ENCODE measurements around the gene FRG2C. TPM values are rescaled to one million over a fixed set of nuclear protein-coding genes. Genes with fewer than 3 reads are reported as not detected.
A peak's percentile ranks its signal among the peaks of the same experiment; 100 is the strongest.
"Not testable (repeated sequence)": the region's sequence is repeated elsewhere in the genome, so short reads cannot be mapped to it uniquely, and the experiment has no call there.

The FRG2C gene
- total RNA-seq, 1 experiment from 2014 or later = not detected

DNA sequence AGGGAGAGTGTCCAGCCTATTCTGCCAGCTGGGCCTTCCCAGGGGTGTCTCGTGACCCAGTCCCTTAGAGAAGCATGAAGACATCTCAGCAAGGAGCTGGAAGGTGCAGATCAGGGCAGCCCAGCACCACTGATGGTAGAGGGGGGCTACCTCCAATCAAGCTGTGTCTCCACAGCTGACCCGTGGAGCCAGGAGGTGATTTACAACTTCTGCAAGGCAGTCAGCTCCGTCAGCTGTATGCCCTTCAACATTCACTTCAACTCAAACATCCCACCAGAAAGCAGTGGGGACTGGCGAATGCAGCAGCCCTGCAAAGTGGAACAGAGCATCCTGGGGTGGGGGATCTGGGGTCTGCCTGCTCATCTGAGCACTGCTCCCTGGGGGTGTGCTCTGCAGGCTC lies 32.6 kb upstream of the FRG2C start:
- no peak overlapping the region for H3K27ac ChIP-seq (ENCODE audit: low read length)
- DNase-seq = no peak
- ChIA-PET POLR2A (ENCODE audit: unreplicated experiment) (no interaction called here), CTCF (no interaction called here)
- H2AFZ ChIP-seq (ENCODE audit: low read length) = no peak overlapping the region
- H3K36me3 ChIP-seq (ENCODE audit: low read depth, low read length) = no peaks in the 10 kb centered on the region
- H3K79me2 ChIP-seq (ENCODE audit: low read length) = no peaks in the 10 kb centered on the region
- H3K4me2 ChIP-seq (ENCODE audit: low read length) = no peak overlapping the region
- no peak for TF ChIP-seq EZH2 (IDR thresholded peaks at IDR 0.05; ENCODE audit: low read length, unreplicated experiment)
- no peak for TF ChIP-seq EZH2phosphoT487 (IDR thresholded peaks at IDR 0.05; ENCODE audit: borderline replicate concordance, low read length)
- TF ChIP-seq, protein P1, sequence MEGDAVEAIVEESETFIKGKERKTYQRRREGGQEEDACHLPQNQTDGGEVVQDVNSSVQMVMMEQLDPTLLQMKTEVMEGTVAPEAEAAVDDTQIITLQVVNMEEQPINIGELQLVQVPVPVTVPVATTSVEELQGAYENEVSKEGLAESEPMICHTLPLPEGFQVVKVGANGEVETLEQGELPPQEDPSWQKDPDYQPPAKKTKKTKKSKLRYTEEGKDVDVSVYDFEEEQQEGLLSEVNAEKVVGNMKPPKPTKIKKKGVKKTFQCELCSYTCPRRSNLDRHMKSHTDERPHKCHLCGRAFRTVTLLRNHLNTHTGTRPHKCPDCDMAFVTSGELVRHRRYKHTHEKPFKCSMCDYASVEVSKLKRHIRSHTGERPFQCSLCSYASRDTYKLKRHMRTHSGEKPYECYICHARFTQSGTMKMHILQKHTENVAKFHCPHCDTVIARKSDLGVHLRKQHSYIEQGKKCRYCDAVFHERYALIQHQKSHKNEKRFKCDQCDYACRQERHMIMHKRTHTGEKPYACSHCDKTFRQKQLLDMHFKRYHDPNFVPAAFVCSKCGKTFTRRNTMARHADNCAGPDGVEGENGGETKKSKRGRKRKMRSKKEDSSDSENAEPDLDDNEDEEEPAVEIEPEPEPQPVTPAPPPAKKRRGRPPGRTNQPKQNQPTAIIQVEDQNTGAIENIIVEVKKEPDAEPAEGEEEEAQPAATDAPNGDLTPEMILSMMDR (conservative IDR thresholded peaks at IDR 0.05; ENCODE audit: low read depth, low read length) = no peak
- H3K4me3 ChIP-seq (ENCODE audit: low read length) = no peak overlapping the region
- H3K9me3 ChIP-seq (ENCODE audit: low read length) = no peaks in the 10 kb centered on the region
- no peaks in the 10 kb centered on the region for H4K20me1 ChIP-seq (ENCODE audit: low read length)
- no peak for ATAC-seq
- H3K9me2 ChIP-seq (replicated peaks; ENCODE audit: low read length) = no peaks in the 10 kb centered on the region
- BruUV-seq (replicated peaks) = no TSS peak
- H3K27me3 ChIP-seq (ENCODE audit: low read length) = no peaks in the 10 kb centered on the region
- intact Hi-C loops (cut with micrococcal nuclease) = no loop called here
- H3K4me1 ChIP-seq (ENCODE audit: insufficient read depth, low read length) = no peaks in the 10 kb centered on the region
- H3F3A ChIP-seq (ENCODE audit: low read length, unreplicated experiment) = no peaks in the 10 kb centered on the region
- H3K9ac ChIP-seq (ENCODE audit: low read length) = no peak overlapping the region

DNA sequence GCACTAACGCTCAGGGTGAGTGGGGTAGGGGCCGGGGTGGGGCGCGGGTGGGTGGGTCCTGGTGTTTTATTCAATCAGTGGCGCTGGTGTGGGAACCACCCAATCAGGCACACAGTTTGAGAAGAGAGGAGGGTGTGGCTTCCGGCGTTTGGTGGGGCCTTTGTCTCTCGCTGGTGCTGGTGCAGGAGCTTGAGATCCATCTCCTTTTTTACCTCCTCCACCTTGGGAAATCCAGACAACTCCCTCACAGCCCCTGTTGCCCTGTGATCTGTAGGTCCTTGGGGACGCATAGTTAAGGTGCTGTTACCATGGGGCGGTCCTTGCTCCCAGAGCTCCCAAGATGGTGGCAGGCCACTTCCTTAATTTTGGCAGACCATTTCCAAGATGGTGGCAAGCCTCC lies 25.2 kb upstream of the FRG2C start:
- intact Hi-C loops (cut with micrococcal nuclease) = not testable (repeated sequence)

GRCh38 chr3:75641107-75641517 lies 23.0 kb upstream of the FRG2C start:
- H3K36me3 ChIP-seq (ENCODE audit: low read depth, low read length); H3K4me1 ChIP-seq (ENCODE audit: insufficient read depth, low read length); POLR2A ChIA-PET (ENCODE audit: unreplicated experiment); H3K9me3 ChIP-seq (ENCODE audit: low read length); H3F3A ChIP-seq (ENCODE audit: low read length, unreplicated experiment); H3K27me3 ChIP-seq (ENCODE audit: low read length); H3K9me2 ChIP-seq (replicated peaks; ENCODE audit: low read length); H4K20me1 ChIP-seq (ENCODE audit: low read length); BruUV-seq (replicated peaks); intact Hi-C loops (cut with micrococcal nuclease); H3K9ac ChIP-seq (ENCODE audit: low read length); H3K79me2 ChIP-seq (ENCODE audit: low read length); H3K27ac ChIP-seq (ENCODE audit: low read length); ATAC-seq: not testable (repeated sequence)
- DNase-seq = peak; percentile 56
- CTCF ChIA-PET = interaction anchor here (0.6 kb wide), 1 partner anchor 1383 kb away, joined by 4 read pairs; no protein-coding TSS in a partner anchor
- Histone ChIP-seq H3K4me3 (ENCODE audit: low read length) (peak overlapping the region; percentile 55), H3K4me2 (ENCODE audit: low read length) (peak overlapping the region; percentile 56; the same call in 1 of the 2 replicates), H2AFZ (ENCODE audit: low read length) (peak overlapping the region; percentile 50; the same call in 1 of the 2 replicates)

More for the DNA sequence above, 25.2 kb upstream of the FRG2C start:
- H3K4me2 ChIP-seq (ENCODE audit: low read length); H4K20me1 ChIP-seq (ENCODE audit: low read length); BruUV-seq (replicated peaks); H3K27me3 ChIP-seq (ENCODE audit: low read length); H2AFZ ChIP-seq (ENCODE audit: low read length); DNase-seq; H3K9me2 ChIP-seq (replicated peaks; ENCODE audit: low read length); H3K4me3 ChIP-seq (ENCODE audit: low read length); POLR2A ChIA-PET (ENCODE audit: unreplicated experiment); H3K9ac ChIP-seq (ENCODE audit: low read length); ATAC-seq; H3K27ac ChIP-seq (ENCODE audit: low read length); H3K36me3 ChIP-seq (ENCODE audit: low read depth, low read length); H3K9me3 ChIP-seq (ENCODE audit: low read length); H3F3A ChIP-seq (ENCODE audit: low read length, unreplicated experiment); CTCF ChIA-PET; H3K79me2 ChIP-seq (ENCODE audit: low read length); H3K4me1 ChIP-seq (ENCODE audit: insufficient read depth, low read length): not testable (repeated sequence)

All from PC-3 (cell line).